ENCODE measurements around the gene RNF114. TPM values are rescaled to one million over a fixed set of nuclear protein-coding genes. Genes with fewer than 3 reads are reported as not detected.
"Not testable (repeated sequence)": the region's sequence is repeated elsewhere in the genome, so short reads cannot be mapped to it uniquely, and the experiment has no call there.

RNF114 gene
- total RNA-seq, 2 experiments from 2014 or later: 68.4 to 70.5 TPM

- ChIA-PET CTCF (interaction anchor here (0.7 to 2.5 kb wide), 6 partner anchors 37 to 284 kb away, joined by 3 to 8 read pairs (median 3); no protein-coding TSS in a partner anchor), POLR2A (interaction anchor here (1.2 kb wide), 1 partner anchor 16 kb away, joined by 3 read pairs; no protein-coding TSS in a partner anchor)
- Mint-ChIP-seq H3K4me1 (ENCODE audit: low read depth) (peaks cover 28% of the 10 kb centered on the region), H3K27ac (peak overlapping the region; percentile 59), H3K36me3 (ENCODE audit: low read depth) (no peaks in the 10 kb centered on the region), H3K27me3 (no peaks in the 10 kb centered on the region), H3K9me3 (no peaks in the 10 kb centered on the region), H3K4me3 (peak overlapping the region; percentile 6)
- TF ChIP-seq, protein P1, sequence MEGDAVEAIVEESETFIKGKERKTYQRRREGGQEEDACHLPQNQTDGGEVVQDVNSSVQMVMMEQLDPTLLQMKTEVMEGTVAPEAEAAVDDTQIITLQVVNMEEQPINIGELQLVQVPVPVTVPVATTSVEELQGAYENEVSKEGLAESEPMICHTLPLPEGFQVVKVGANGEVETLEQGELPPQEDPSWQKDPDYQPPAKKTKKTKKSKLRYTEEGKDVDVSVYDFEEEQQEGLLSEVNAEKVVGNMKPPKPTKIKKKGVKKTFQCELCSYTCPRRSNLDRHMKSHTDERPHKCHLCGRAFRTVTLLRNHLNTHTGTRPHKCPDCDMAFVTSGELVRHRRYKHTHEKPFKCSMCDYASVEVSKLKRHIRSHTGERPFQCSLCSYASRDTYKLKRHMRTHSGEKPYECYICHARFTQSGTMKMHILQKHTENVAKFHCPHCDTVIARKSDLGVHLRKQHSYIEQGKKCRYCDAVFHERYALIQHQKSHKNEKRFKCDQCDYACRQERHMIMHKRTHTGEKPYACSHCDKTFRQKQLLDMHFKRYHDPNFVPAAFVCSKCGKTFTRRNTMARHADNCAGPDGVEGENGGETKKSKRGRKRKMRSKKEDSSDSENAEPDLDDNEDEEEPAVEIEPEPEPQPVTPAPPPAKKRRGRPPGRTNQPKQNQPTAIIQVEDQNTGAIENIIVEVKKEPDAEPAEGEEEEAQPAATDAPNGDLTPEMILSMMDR (IDR thresholded peaks at IDR 0.05): no peak
- ATAC-seq (peak; percentile 66), DNase-seq (peak; percentile 50)
- intact Hi-C loops (cut with micrococcal nuclease): no loop called here
These were observed 42.1 kb upstream of the RNF114 start for GRCh38 chr20:49894073-49894470.

- DNase-seq; CTCF ChIA-PET; ATAC-seq; H3K27ac Mint-ChIP-seq; POLR2A ChIA-PET; H3K27me3 Mint-ChIP-seq; H3K4me3 Mint-ChIP-seq; H3K36me3 Mint-ChIP-seq (ENCODE audit: low read depth); H3K9me3 Mint-ChIP-seq; intact Hi-C loops (cut with micrococcal nuclease): not testable (repeated sequence)
- H3K4me1 Mint-ChIP-seq (ENCODE audit: low read depth): peaks cover 28% of the 10 kb centered on the region
These were observed 40.6 kb upstream of the RNF114 start for GRCh38 chr20:49895474-49896093.

- no peaks in the 10 kb centered on the region for H3K36me3 Mint-ChIP-seq (ENCODE audit: low read depth)
- intact Hi-C loops (cut with micrococcal nuclease): no loop called here
- H3K4me3 Mint-ChIP-seq: no peak overlapping the region
- ChIA-PET CTCF (interaction anchor here (1.5 kb wide), 1 partner anchor 8 kb away, joined by 6 read pairs; no protein-coding TSS in a partner anchor), POLR2A (interaction anchor here (0.7 kb wide), 1 partner anchor 18 kb away, joined by 3 read pairs; no protein-coding TSS in a partner anchor)
- no peaks in the 10 kb centered on the region for H3K9me3 Mint-ChIP-seq
- no peaks in the 10 kb centered on the region for H3K27me3 Mint-ChIP-seq
- no peak for DNase-seq
- TF ChIP-seq, protein P1 (IDR thresholded peaks at IDR 0.05): no peak
- H3K4me1 Mint-ChIP-seq (ENCODE audit: low read depth): peaks cover 28% of the 10 kb centered on the region
- ATAC-seq: no peak
- no peak overlapping the region for H3K27ac Mint-ChIP-seq
These were observed 40.0 kb upstream of the RNF114 start for GRCh38 chr20:49896204-49896603.

GRCh38 chr20:49899541-49900383 lies 36.4 kb upstream of the RNF114 start:
- H3K4me3 Mint-ChIP-seq: no peak overlapping the region
- ChIA-PET POLR2A (interaction anchor here (1.2 kb wide), 1 partner anchor 16 kb away, joined by 5 read pairs; the partner anchor contains the start of gene SPATA2), CTCF (interaction anchor here (1.3 to 3.0 kb wide), 3 partner anchors 12 to 79 kb away, joined by 5 to 17 read pairs (median 5); no protein-coding TSS in a partner anchor)
- TF ChIP-seq, protein P1 (IDR thresholded peaks at IDR 0.05): no peak
- H3K4me1 Mint-ChIP-seq (ENCODE audit: low read depth): peaks cover 5% of the 10 kb centered on the region
- peaks cover under 1% of the 10 kb centered on the region for H3K36me3 Mint-ChIP-seq (ENCODE audit: low read depth)
- no peak for ATAC-seq
- intact Hi-C loops (cut with micrococcal nuclease): no loop called here
- no peak for DNase-seq
- no peaks in the 10 kb centered on the region for H3K9me3 Mint-ChIP-seq
- H3K27ac Mint-ChIP-seq: no peak overlapping the region
- H3K27me3 Mint-ChIP-seq: no peaks in the 10 kb centered on the region

GRCh38 chr20:49901588-49901987 lies 34.6 kb upstream of the RNF114 start:
- POLR2A ChIA-PET: interaction anchor here (1.1 kb wide), 1 partner anchor 15 kb away, joined by 3 read pairs; no protein-coding TSS in a partner anchor
- Mint-ChIP-seq H3K27me3 (no peaks in the 10 kb centered on the region), H3K4me1 (ENCODE audit: low read depth) (peaks cover 2% of the 10 kb centered on the region), H3K36me3 (ENCODE audit: low read depth) (peaks cover 12% of the 10 kb centered on the region), H3K27ac (no peak overlapping the region), H3K9me3 (no peaks in the 10 kb centered on the region), H3K4me3 (no peak overlapping the region)
- intact Hi-C loops (cut with micrococcal nuclease): no loop called here
- TF ChIP-seq, protein P1 (IDR thresholded peaks at IDR 0.05): no peak
- DNase-seq (no peak), ATAC-seq (no peak)
- CTCF ChIA-PET: interaction anchor here (0.8 to 5.5 kb wide), 4 partner anchors 13 to 78 kb away, joined by 3 to 31 read pairs (median 10); no protein-coding TSS in a partner anchor
